DND-41 (cell line): ENCODE results near the gene DIP2B.
"Not testable (repeated sequence)": the region's sequence is repeated elsewhere in the genome, so short reads cannot be mapped to it uniquely, and the experiment has no call there.

Source experiments
- EZH2 ChIP-seq: IDR thresholded peaks from 3 replicates; pipeline ENCODE4 v1.6.1; 2012; ENCODE audit warnings: borderline replicate concordance, low read depth, mild to moderate bottlenecking, moderate library complexity, low read length, inconsistent platforms; ENCODE audit not compliant: severe bottlenecking
- TF ChIP-seq, protein P1 (sequence below): IDR thresholded peaks from 2 replicates; pipeline ENCODE4 v1.5.1; 2012; ENCODE audit warnings: borderline replicate concordance, low read length, moderate library complexity, mild to moderate bottlenecking; ENCODE audit not compliant: poor library complexity, severe bottlenecking; ENCODE audit errors: extremely low read depth

DNA sequence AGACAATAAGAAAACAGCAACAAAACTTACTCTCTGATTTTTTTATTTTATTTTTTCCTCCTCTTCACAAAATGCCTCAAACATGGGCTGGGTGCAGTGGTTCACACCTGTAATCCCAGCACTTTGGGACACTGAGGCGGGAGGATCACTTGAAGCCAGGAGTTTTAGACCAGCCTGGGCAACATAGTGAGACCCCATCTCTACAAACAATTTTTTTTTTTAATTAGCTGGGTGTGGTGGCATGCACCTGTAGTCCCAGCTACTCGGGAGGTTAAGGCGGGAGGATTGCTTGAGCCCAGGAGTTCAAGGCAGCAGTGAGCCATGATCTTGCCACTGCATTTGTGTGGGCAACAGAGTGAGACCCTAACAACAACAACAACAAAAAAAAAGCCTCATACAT is 176.3 kb downstream of the DIP2B start:
- TF ChIP-seq, protein P1, sequence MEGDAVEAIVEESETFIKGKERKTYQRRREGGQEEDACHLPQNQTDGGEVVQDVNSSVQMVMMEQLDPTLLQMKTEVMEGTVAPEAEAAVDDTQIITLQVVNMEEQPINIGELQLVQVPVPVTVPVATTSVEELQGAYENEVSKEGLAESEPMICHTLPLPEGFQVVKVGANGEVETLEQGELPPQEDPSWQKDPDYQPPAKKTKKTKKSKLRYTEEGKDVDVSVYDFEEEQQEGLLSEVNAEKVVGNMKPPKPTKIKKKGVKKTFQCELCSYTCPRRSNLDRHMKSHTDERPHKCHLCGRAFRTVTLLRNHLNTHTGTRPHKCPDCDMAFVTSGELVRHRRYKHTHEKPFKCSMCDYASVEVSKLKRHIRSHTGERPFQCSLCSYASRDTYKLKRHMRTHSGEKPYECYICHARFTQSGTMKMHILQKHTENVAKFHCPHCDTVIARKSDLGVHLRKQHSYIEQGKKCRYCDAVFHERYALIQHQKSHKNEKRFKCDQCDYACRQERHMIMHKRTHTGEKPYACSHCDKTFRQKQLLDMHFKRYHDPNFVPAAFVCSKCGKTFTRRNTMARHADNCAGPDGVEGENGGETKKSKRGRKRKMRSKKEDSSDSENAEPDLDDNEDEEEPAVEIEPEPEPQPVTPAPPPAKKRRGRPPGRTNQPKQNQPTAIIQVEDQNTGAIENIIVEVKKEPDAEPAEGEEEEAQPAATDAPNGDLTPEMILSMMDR = not testable (repeated sequence)
- not testable (repeated sequence) for TF ChIP-seq EZH2
